AG08396 (cell line): ENCODE measurements around the gene PDZD11.
"Not testable (repeated sequence)": the region's sequence is repeated elsewhere in the genome, so short reads cannot be mapped to it uniquely, and the experiment has no call there.

Experiments
- DNase-seq: peaks from one replicate; pipeline ENCODE4 v3.0.0; 2012; ENCODE audit warnings: low spot score, mixed read lengths

The PDZD11 gene

DNA sequence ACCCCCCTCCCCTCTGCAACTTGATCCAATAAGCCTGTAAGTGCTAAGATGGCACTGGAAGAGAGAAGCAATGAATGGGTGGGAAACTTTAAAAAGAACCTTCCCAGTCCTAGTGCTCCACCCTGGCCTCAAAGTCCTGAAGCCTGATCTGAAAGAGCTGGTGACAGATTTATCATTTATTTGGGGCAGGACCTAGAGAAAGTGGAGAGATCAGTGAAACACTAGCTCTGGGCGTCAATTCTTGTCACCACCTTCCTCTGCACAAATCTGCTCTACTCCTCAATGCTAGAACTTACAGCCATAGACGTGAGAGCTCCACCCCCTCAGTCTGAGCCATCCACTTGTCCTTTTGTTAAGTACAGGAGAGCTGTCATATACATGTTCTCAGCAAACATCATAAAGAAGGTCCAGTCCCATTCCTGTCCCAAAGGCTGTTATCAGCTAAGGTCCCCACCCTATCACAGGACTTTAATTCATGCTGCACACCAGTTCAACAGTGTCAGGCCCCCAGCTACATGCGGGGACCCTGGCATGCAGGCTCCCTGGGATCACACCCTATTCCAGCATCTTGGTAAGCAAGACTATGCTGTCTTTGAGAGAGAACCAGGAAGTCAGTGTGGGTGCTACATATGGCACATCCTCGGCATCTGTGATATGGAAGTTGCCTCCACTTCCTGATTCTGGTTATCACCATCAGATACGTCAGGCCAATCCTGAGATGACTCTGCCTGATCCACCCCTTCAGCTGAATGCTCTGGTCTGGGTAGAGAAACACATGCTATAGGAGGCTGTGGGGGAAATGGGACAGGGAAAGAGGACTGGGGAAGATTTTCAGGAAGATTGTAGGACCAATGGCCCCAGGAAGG is 32.1 kb downstream of the PDZD11 start:
- no peak for DNase-seq

DNA sequence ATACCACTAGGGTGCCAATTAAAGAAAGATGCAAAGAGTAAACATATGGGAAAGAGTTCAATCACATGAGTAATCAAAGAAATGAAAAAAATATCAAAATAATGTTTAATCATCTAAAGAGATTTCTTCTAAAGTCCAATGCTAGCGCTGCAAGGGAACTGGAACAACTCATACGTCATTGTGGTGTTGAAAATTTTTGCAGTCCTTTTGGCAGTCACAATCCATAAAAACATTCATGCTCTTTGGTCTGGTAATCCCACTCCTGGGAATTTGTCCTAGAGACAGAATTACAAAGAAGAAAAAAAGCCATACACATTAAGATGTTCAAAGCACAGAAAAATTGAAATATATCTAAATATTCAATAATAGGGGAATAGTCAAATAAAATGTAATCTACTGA is 34.3 kb downstream of the PDZD11 start:
- DNase-seq, result no peak

DNA sequence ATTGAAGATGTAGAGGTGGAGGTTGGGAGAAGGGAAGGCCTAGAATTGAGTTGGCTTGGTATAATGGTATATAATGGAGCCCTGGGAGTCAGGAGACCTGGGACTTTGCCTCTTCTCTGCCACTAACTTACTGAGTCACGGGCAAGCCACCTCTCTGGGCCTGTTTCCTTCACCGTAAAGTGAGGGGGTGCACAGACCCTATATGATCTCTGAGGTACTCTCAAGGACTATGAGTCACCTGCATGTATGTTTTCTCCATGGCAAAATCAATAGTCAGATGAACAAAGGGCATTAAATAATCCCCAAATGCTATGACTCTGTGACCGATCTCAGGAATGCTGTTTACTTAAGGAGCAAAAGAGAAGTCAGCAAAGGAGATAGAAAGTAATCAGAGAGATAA is 34.8 kb downstream of the PDZD11 start:
- DNase-seq, result no peak

DNA sequence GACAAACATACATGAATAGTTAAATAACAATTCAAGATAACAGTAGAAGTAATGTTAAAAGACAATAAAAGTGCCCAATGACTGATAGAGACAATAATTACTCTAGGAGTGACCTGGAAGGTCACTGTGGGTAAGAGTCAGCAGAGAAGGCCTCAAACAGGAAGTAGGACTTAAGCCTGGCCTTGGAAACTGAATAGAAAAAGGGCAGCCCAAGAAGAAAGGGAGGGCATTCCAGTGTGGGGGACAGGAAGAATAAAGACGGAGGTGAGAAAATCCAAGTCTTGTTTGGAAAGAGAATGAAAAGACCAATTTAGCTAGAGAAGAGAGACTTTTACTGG is 35.7 kb downstream of the PDZD11 start:
- no peak for DNase-seq

DNA sequence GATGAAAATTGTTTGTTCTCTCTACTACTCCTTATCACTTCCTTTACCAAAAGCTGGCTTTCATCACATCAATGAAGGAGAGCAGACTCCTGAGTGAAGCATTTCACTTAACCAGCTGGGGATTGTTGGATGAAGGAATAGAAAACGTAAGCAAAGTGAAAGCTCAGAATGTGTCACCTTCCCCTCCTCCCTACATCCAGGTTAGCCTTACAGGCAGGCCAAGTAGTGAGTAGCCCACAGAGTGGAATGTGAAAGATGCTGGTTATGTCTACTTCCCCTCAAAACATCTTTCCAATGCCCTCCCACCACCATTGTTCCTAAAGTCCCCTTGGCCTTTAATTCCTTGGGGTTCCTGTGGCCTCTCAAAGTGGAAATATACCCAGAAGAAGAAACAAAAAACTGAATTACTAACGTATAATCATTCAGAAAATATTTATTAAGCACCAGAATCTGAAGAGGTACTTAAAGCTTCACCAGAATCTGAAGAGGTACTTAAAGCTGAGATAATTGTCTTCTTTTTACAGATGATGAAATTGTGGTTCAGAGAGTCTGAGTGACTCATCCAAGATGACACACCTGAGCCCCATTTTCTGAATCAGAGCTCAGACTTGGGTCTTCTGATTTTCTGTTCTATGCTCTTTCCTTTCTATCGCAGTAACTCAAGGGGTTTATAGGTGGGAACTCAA is 36.2 kb downstream of the PDZD11 start:
- no peak for DNase-seq

DNA sequence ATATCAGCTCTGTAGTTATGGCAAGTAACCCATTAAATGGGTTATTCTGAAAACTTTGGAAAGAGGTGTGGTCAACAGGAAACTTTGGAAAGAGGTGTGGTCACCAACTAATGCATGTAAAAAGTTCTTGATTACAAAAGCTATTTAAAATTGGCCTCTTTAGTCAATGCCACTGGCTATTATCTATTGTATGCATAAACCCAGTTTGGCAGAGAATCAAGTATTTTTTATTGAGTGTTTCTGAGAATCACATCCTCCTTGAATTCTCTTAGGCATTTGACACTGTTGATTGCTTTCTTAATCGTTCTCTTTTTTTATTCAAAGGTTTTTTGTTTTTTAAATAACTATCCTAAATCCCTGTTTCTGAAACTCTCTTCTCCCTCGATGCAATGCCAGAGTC is 37.2 kb downstream of the PDZD11 start:
- no peak for DNase-seq

DNA sequence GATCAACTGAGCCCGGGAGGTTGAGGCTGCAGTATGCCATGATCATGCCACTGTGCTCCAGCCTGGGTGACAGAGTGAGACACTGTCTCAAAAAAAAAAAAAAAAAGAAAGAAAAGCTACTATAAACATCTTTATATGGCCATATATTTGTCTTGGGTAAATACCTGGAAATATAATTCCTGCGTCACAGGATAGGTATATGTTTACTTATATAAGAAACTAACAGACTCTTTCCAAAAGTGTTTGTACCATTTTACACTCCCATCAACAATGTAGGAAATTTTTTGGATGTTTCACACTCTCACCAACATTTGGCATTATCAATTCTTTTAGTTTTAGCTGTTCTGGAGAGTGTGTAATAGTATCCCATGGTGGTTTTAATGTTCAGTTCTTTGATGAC is 42.5 kb downstream of the PDZD11 start:
- DNase-seq, result no peak

DNA sequence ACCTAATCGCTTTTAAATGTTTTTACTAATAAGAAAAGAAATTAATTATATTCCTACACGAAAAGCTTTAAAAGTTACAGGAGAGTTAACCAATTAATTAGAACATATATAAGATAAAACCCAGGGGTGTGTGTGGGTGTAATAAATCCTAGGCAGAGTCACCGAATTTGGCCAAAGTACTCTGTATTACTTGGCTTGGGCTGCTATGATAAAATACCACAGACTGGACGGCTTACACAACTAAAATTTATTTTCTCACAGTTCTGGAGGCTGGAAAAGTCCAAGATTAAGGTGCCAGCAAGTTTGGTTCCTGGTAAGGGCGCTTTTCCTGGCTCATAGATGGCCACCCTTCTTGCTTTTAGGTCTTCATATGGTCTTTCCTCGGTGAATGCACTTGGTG is 44.8 kb downstream of the PDZD11 start:
- no peak for DNase-seq

DNA sequence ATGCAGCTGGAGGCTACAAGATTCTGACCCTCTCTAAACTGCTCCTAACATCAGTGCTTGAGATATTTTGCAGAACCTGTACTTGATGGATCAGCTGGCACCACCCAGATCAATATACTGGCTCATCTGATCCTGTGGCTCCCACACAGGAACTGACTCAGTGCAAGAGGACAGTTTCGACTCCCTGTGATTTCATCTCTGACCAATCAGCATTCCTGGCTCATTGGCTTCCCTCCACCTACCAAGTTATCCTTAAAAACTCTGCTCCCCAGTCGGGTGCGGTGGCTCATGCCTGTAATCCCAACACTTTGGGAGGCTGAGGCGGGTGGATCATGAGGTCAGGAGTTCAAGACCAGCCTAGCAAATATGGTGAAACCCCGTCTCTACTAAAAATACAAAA is 46.1 kb downstream of the PDZD11 start:
- DNase-seq, result not testable (repeated sequence)

DNA sequence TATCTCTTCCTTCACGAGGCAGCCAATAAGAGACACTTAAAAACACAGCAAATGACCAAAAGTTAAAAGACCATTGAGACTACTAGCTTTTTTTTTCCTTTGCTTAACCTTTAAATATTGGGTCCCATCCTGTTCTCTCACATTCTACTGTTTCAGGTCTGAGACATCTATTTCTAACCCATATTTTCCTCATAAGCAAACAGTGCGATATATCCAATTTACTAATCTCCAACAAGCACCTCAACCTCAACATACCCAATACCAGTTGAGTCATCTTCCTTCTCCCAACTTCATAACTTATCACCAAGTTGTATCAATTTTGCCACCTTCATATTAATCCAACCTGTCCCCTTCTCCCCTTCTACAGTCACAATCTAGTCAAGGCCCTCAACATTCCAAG is 48.2 kb downstream of the PDZD11 start:
- DNase-seq, result no peak

DNA sequence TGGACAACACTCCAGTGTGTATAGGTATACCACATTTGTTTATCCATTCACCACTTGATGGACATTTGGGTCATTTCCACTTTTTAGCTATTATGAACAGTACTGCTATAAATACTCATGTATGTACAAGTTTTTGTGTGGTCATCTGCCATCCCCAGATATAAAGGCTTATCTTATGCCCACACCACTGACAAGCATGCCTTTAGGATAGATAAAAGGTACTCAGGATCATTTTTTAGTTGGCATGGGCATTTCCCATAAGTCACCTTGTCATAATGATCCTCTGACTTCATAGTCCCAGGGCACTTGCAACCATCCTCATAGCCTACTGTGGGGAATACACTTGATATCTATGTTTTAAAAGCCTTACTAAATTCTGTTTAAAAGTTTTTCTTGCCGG is 49.0 kb downstream of the PDZD11 start:
- no peak for DNase-seq
